ENCODE data around the gene PLA2G4E. TPM values are rescaled to one million over a fixed set of nuclear protein-coding genes. Genes with fewer than 3 reads are reported as not detected.

Gene PLA2G4E
- total and polyA plus RNA-seq, 9 of the 15 experiments (the other 6 are each of a cell fraction or from before 2014, with no cell fraction given), result 0.03 TPM; not detected in 8

DNA sequence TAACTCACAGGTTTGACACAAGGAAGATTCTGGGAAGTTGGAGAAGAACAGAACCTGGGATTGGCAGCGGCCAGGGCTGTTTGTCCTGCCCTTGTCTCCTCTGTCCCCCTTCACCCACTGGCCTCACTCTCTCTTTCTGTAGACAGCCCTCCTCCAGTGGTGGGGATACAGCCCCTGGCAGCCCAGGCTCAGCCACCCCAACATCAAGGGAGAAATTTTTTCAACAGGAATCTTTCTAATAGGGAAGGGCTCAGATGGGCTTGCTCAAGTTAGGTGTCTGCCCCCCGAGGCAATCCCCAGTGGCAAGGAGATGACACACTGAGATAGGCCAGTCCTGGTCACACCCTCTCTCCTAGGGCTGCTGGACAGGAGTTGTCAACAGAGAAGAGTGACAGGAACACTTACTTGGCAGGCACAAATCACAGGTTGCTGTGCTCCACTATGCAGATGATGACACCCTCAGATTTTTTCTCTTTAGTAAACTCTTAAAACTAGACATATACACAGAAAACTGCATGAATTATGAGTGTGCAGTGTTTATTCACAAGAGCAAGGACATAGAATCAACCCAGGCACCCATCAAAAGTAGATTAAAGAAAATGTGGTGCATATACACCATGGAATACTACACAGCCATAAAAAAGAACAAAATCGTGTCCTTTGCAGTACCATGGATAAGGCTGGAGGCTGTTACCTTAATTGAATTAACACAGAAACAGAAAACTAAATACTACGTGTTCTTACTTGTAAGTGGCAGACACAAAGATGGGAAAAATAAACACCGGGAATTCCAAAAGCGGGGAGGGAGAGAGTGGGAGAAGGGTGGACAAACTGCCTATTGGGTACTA lies 37.2 kb upstream of the PLA2G4E start:
- FAIRE-seq (no peak), DNase-seq (ENCODE audit: extremely low read depth in 1 of 4, low spot score in 3 of 4) (no peak), ATAC-seq (no peak)
- Histone ChIP-seq H3K9me3 (replicated peaks; ENCODE audit: control insufficient read depth, insufficient read depth, low read depth, low read length) (no peaks in the 10 kb centered on the region), H3K27me3 (ENCODE audit: control insufficient read depth in 2 of 2, insufficient read depth in 2 of 2, low read length in 2 of 2) (peaks cover 17 to 48% of the 10 kb centered on the region in 2 experiments), H3K36me3 (ENCODE audit: control insufficient read depth, insufficient read depth, low read length) (no peaks in the 10 kb centered on the region), H4K20me1 (replicated peaks; ENCODE audit: control insufficient read depth, insufficient read depth, low read length) (peaks cover 4% of the 10 kb centered on the region; the same call in 1 of the 2 replicates), H3K79me2 (ENCODE audit: control insufficient read depth, insufficient read depth, low read length) (no peaks in the 10 kb centered on the region), H3K4me1 (replicated peaks in 1 of 2; ENCODE audit: control insufficient read depth in 2 of 2, insufficient read depth in 2 of 2, low read length in 2 of 2) (peaks cover 0 to 6% of the 10 kb centered on the region in 2 experiments; a peak in 3 of 5 replicates), H3K27ac (ENCODE audit: extremely low read depth, low read depth, low read length) (no peak overlapping the region), H3K9ac (ENCODE audit: insufficient read depth in 1 of 2, low read depth in 2 of 2, low read length in 2 of 2) (peak overlapping the region in 1 of 2 experiments; percentile 26; a peak in 1 of 4 replicates), H3K4me2 (ENCODE audit: insufficient read depth, low read length) (peak overlapping the region; percentile 84), H2AFZ (ENCODE audit: low read depth, low read length) (peak overlapping the region; percentile 73; the same call in 1 of the 2 replicates), H3K9me1 (ENCODE audit: control insufficient read depth, insufficient read depth, low read length) (no peaks in the 10 kb centered on the region), H3K4me3 (peak overlapping the region; percentile 28)
- CTCF ChIA-PET (ENCODE audit: low intra/inter-chr PET ratio), result interaction anchor here (0.6 to 5.6 kb wide), 2 partner anchors 68 to 533 kb away, joined by 3 to 71 read pairs; no protein-coding TSS in a partner anchor
- BruUV-seq (replicated peaks), result no TSS peak
- POLR2A ChIA-PET, result interaction anchor here (0.9 to 1.1 kb wide), 2 partner anchors 23 to 321 kb away, joined by 3 read pairs; no protein-coding TSS in a partner anchor
- in situ Hi-C loops (cut with MboI), result loop anchor here (5.0 kb wide), 1 partner anchor 66 kb away; no protein-coding TSS in a partner anchor
- WGBS (ENCODE audit: insufficient coverage, low coverage, missing lambda C conversion rate), result 22% methylated on average over 6 of the region's 6 CpGs
- intact Hi-C loops (cut with micrococcal nuclease), result loop anchor here (2.0 kb wide), 1 partner anchor 69 kb away; no protein-coding TSS in a partner anchor
- TF ChIP-seq SRSF3 (IDR thresholded peaks at IDR 0.05; ENCODE audit: insufficient read depth, low read length) (no peak), TAL1 (IDR thresholded peaks at IDR 0.05) (no peak), ZNF274 (IDR thresholded peaks at IDR 0.05; ENCODE audit: borderline replicate concordance, low read depth, low read length) (no peak), BCOR (IDR thresholded peaks at IDR 0.05) (0 out of 2 replicates have a peak, but pooled peaks have one; percentile 15), MAFK (IDR thresholded peaks at IDR 0.05; ENCODE audit: low read length) (no peak), ELF2 (CRISPR knock-in tag; IDR thresholded peaks at IDR 0.05) (no peak), TBP (optimal IDR thresholded peaks at IDR 0.05; ENCODE audit: low read depth, low read length) (no peak), ZNF134 (CRISPR knock-in tag; conservative IDR thresholded peaks at IDR 0.05) (no peak), TBL1XR1 (IDR thresholded peaks at IDR 0.05; ENCODE audit: low read length in 2 of 2) (no peak), SOX6 (IDR thresholded peaks at IDR 0.05) (no peak), RBM25 (IDR thresholded peaks at IDR 0.05; ENCODE audit: low read depth, low read length, severe bottlenecking) (no peak), SIX5 (IDR thresholded peaks at IDR 0.05; ENCODE audit: borderline replicate concordance in 1 of 2, insufficient read depth in 1 of 2, low read depth in 1 of 2, low read length in 2 of 2) (no peak)
- TF ChIP-seq, protein P1, sequence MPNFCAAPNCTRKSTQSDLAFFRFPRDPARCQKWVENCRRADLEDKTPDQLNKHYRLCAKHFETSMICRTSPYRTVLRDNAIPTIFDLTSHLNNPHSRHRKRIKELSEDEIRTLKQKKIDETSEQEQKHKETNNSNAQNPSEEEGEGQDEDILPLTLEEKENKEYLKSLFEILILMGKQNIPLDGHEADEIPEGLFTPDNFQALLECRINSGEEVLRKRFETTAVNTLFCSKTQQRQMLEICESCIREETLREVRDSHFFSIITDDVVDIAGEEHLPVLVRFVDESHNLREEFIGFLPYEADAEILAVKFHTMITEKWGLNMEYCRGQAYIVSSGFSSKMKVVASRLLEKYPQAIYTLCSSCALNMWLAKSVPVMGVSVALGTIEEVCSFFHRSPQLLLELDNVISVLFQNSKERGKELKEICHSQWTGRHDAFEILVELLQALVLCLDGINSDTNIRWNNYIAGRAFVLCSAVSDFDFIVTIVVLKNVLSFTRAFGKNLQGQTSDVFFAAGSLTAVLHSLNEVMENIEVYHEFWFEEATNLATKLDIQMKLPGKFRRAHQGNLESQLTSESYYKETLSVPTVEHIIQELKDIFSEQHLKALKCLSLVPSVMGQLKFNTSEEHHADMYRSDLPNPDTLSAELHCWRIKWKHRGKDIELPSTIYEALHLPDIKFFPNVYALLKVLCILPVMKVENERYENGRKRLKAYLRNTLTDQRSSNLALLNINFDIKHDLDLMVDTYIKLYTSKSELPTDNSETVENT (CRISPR knock-in tag; IDR thresholded peaks at IDR 0.05), result no peak
- TF ChIP-seq, protein P2, sequence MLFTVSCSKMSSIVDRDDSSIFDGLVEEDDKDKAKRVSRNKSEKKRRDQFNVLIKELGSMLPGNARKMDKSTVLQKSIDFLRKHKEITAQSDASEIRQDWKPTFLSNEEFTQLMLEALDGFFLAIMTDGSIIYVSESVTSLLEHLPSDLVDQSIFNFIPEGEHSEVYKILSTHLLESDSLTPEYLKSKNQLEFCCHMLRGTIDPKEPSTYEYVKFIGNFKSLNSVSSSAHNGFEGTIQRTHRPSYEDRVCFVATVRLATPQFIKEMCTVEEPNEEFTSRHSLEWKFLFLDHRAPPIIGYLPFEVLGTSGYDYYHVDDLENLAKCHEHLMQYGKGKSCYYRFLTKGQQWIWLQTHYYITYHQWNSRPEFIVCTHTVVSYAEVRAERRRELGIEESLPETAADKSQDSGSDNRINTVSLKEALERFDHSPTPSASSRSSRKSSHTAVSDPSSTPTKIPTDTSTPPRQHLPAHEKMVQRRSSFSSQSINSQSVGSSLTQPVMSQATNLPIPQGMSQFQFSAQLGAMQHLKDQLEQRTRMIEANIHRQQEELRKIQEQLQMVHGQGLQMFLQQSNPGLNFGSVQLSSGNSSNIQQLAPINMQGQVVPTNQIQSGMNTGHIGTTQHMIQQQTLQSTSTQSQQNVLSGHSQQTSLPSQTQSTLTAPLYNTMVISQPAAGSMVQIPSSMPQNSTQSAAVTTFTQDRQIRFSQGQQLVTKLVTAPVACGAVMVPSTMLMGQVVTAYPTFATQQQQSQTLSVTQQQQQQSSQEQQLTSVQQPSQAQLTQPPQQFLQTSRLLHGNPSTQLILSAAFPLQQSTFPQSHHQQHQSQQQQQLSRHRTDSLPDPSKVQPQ (CRISPR knock-in tag; IDR thresholded peaks at IDR 0.05; ENCODE audit: borderline replicate concordance), result no peak
- TF ChIP-seq, protein P3, sequence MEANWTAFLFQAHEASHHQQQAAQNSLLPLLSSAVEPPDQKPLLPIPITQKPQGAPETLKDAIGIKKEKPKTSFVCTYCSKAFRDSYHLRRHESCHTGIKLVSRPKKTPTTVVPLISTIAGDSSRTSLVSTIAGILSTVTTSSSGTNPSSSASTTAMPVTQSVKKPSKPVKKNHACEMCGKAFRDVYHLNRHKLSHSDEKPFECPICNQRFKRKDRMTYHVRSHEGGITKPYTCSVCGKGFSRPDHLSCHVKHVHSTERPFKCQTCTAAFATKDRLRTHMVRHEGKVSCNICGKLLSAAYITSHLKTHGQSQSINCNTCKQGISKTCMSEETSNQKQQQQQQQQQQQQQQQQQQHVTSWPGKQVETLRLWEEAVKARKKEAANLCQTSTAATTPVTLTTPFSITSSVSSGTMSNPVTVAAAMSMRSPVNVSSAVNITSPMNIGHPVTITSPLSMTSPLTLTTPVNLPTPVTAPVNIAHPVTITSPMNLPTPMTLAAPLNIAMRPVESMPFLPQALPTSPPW (CRISPR knock-in tag; IDR thresholded peaks at IDR 0.05), result no peak
